A549 treated with dexamethasone at 1 μM for 4 hours (cell line): Measurements from ENCODE around the gene TMEM100. TPM values are rescaled to one million over a fixed set of nuclear protein-coding genes. Genes with fewer than 3 reads are reported as not detected.

Experiments
- total RNA-seq: library from RNA; stranded (reverse); fragments of 200-300 nt; extraction: Qiagen RNA extraction; gene quantifications from 5 replicates; pipeline ENCODE4 v1.2.3, GENCODE V29; 2022

Gene TMEM100
- 0.05 to 0.13 TPM (median 0.07 TPM) in 5 replicates for total RNA-seq

GRCh38 chr17:55722742-55723487 lies at the start of gene TMEM100:
Gene TMEM100 (minus strand): TSS chr17:55722864. CDS start chr17:55721070, 1,794 bp downstream.

GRCh38 chr17:55750750-55751657 lies 28.3 kb upstream of the TMEM100 start, which contains the start of gene PCTP:
Gene PCTP (plus strand): TSS chr17:55751051. CDS start chr17:55751104, 53 bp downstream.

Other genes with a start within 250 kb of the TMEM100 start
- not detected in 5 replicates for gene SMIM36, start 211.4 kb downstream of the TMEM100 start, total RNA-seq
- gene PCTP, start 28.2 kb upstream of the TMEM100 start, total RNA-seq: 17.6 to 22.8 TPM (median 20.7 TPM) in 5 replicates